AG04450 (cell line): Measurements from ENCODE around the gene ERG28. TPM values are rescaled to one million over a fixed set of nuclear protein-coding genes. Genes with fewer than 3 reads are reported as not detected.

Source experiments
- CTCF ChIA-PET: fragments of 300-600, 350-600 bp; formaldehyde crosslinking; extraction: SDS; loops from one replicate; lab custom pipeline; 2022; ENCODE audit warnings: antibody characterized with exemption, inconsistent platforms; lab: Charles Lee
- POLR2A ChIA-PET: fragments of 350-600 bp; formaldehyde crosslinking; extraction: SDS; loops from one replicate; lab custom pipeline; 2021; ENCODE audit warnings: antibody characterized with exemption, inconsistent platforms; lab: Yijun Ruan, JAX
- DNase-seq: peaks from one replicate; pipeline ENCODE4 v3.0.0-alpha.2; 2011; ENCODE audit warnings: low read depth, low spot score
- H3K27ac ChIP-seq: one replicate; pipeline ENCODE4 v1.5.1; 2012; ENCODE audit warnings: low read depth, low read length, control low read depth
- H3K27me3 ChIP-seq: one replicate; pipeline ENCODE4 v1.6.0; 2012; ENCODE audit warnings: low read length; ENCODE audit not compliant: control insufficient read depth, insufficient read depth
- H3K4me3 ChIP-seq: 2 replicates; pipeline ENCODE4 v1.5.1; 2011; ENCODE audit warnings: mild to moderate bottlenecking, low read depth, low read length, control low read depth
- H3K9me3 ChIP-seq: 2 replicates; pipeline ENCODE4 v1.5.1; 2012; ENCODE audit warnings: low read length; ENCODE audit not compliant: control insufficient read depth, insufficient read depth
- CTCF ChIP-seq: IDR thresholded peaks from 2 replicates; pipeline ENCODE4 v1.5.1; 2011; ENCODE audit warnings: low read depth, low read length, control low read depth, inconsistent platforms
- polyA minus RNA-seq: library from RNA; depleted of rRNA, polyadenylated mRNA; stranded (reverse); fragments of >200 nt; gene quantifications from 2 replicates; pipeline ENCODE4 v1.2.3, GENCODE V29; 2011; rRNA and poly(A)+ RNA removed
- polyA plus RNA-seq: library from polyadenylated mRNA; depleted of rRNA; stranded (reverse); fragments of >200 nt; gene quantifications from 2 replicates; pipeline ENCODE4 v1.2.3, GENCODE V29; 2011; rRNA removed

Gene ERG28
- 22.8 and 24.7 TPM in 2 replicates for polyA plus RNA-seq
- polyA minus RNA-seq: 7.8 and 9.4 TPM in 2 replicates

GRCh38 chr14:75660630-75661498 is at the start of gene ERG28, which contains the start of gene TTLL5:
Gene ERG28 (minus strand): TSS chr14:75660876. CDS start chr14:75657502, 3,374 bp downstream.
Gene TTLL5 (plus strand): TSS chr14:75661246. CDS start chr14:75663150, 1,904 bp downstream.
- ChIA-PET POLR2A (no interaction called here), CTCF (interaction anchor here (0.5 to 1.8 kb wide), 6 partner anchors 9 to 691 kb away, joined by 3 to 27 read pairs (median 4); partner anchors contain the start of gene FLVCR2)
- peak; percentile 94 for DNase-seq
- H3K9me3 ChIP-seq: no peaks in the 10 kb centered on the region; the same call in 1 of the 2 replicates
- H3K27me3 ChIP-seq: no peaks in the 10 kb centered on the region
- H3K27ac ChIP-seq: peak within 1 kb of the TSS; percentile 58
- no peak for TF ChIP-seq CTCF
- peak within 1 kb of the TSS; percentile 95 for H3K4me3 ChIP-seq

GRCh38 chr14:75709207-75709812 is 48.6 kb upstream of the ERG28 start:
- no peaks in the 10 kb centered on the region for H3K27me3 ChIP-seq
- no peak overlapping the region for H3K4me3 ChIP-seq
- CTCF ChIA-PET: interaction anchor here (0.5 to 8.6 kb wide), 85 partner anchors 8 to 1981 kb away, joined by 3 to 484 read pairs (median 5); partner anchors contain the start of genes IFT43 and TGFB3
- H3K9me3 ChIP-seq: no peaks in the 10 kb centered on the region
- peak; percentile 80 for TF ChIP-seq CTCF
- H3K27ac ChIP-seq: no peak overlapping the region
- peak; percentile 63 for DNase-seq
- POLR2A ChIA-PET: interaction anchor here (1.4 kb wide), 1 partner anchor 273 kb away, joined by 11 read pairs; the partner anchor contains the start of gene TGFB3

- no peaks in the 10 kb centered on the region for H3K27me3 ChIP-seq
- no peak overlapping the region for H3K4me3 ChIP-seq
- TF ChIP-seq CTCF: no peak
- CTCF ChIA-PET: interaction anchor here (1.1 to 2.9 kb wide), 4 partner anchors 51 to 277 kb away, joined by 3 to 15 read pairs (median 5); partner anchors contain the start of gene TGFB3
- no peak overlapping the region for H3K27ac ChIP-seq
- H3K9me3 ChIP-seq: no peaks in the 10 kb centered on the region
- POLR2A ChIA-PET: no interaction called here
- DNase-seq: no peak
Measured at GRCh38 chr14:75705014-75705413, 44.3 kb upstream of the ERG28 start.

GRCh38 chr14:75703467-75703866 is 42.8 kb upstream of the ERG28 start:
- Histone ChIP-seq H3K9me3 (no peaks in the 10 kb centered on the region), H3K27me3 (no peaks in the 10 kb centered on the region), H3K4me3 (no peak overlapping the region), H3K27ac (no peak overlapping the region)
- POLR2A ChIA-PET: no interaction called here
- DNase-seq: no peak
- TF ChIP-seq CTCF: no peak
- CTCF ChIA-PET: interaction anchor here (2.9 kb wide), 1 partner anchor 279 kb away, joined by 15 read pairs; the partner anchor contains the start of gene TGFB3
